SK-N-SH treated with all-trans-retinoic acid at 6 μM for 48 hours (cell line): ENCODE measurements around the gene C3orf85.

ENCODE experiments used
- ATAC-seq: fragments of 200-7000 bp; cut with Tn5 transposase; 3 replicates; pipeline ENCODE4 v1.9.1; 2020; ENCODE audit warnings: mild to moderate bottlenecking, moderate library complexity
- CSDC2 ChIP-seq: fragments of 250-450 bp; sonication (Bioruptor Pico); IDR thresholded peaks from 2 replicates; pipeline ENCODE4 v1.5.0; 2020; ENCODE audit warnings: mild to moderate bottlenecking, moderate library complexity
- ESRRG ChIP-seq: fragments of 250-450 bp; sonication (Bioruptor Pico); IDR thresholded peaks from 2 replicates; pipeline ENCODE4 v1.6.1; 2021; ENCODE audit warnings: mild to moderate bottlenecking
- GLIS3 ChIP-seq: fragments of 250-450 bp; sonication (Bioruptor Pico); IDR thresholded peaks from 2 replicates; pipeline ENCODE4 v1.5.0; 2020; ENCODE audit warnings: mild to moderate bottlenecking, moderate library complexity
- ISL1 ChIP-seq: fragments of 250-450 bp; sonication (Bioruptor Pico); IDR thresholded peaks from 2 replicates; pipeline ENCODE4 v2.1.2; 2022; ENCODE audit warnings: mild to moderate bottlenecking, moderate library complexity
- OSR1 ChIP-seq: fragments of 250-450 bp; sonication (Bioruptor Pico); IDR thresholded peaks from 2 replicates; pipeline ENCODE4 v1.8.0; 2022; ENCODE audit warnings: moderate library complexity, mild to moderate bottlenecking, inconsistent platforms
- PPARA ChIP-seq: fragments of 250-450 bp; sonication (Bioruptor Pico); IDR thresholded peaks from 2 replicates; pipeline ENCODE4 v1.5.0; 2020; ENCODE audit warnings: mild to moderate bottlenecking, borderline replicate concordance
- RARB ChIP-seq: fragments of 250-450 bp; sonication (Bioruptor Pico); IDR thresholded peaks from 2 replicates; pipeline ENCODE4 v1.8.0; 2021; ENCODE audit warnings: mild to moderate bottlenecking, moderate library complexity
- SNAI2 ChIP-seq: fragments of 250-450 bp; sonication (Bioruptor Pico); IDR thresholded peaks from 2 replicates; pipeline ENCODE4 v1.5.0; 2020; ENCODE audit warnings: mild to moderate bottlenecking, moderate library complexity
- TCF4 ChIP-seq: fragments of 250-450 bp; sonication (Bioruptor Pico); IDR thresholded peaks from 2 replicates; pipeline ENCODE4 v1.8.0; 2021; ENCODE audit warnings: mild to moderate bottlenecking, moderate library complexity, borderline replicate concordance
- TOX ChIP-seq: fragments of 250-450 bp; sonication (Bioruptor Pico); IDR thresholded peaks from 2 replicates; pipeline ENCODE4 v1.8.0; 2021; ENCODE audit warnings: mild to moderate bottlenecking, moderate library complexity, borderline replicate concordance
- ZC3H10 ChIP-seq: fragments of 250-450 bp; sonication (Bioruptor Pico); IDR thresholded peaks from 2 replicates; pipeline ENCODE4 v1.5.1; 2021; ENCODE audit warnings: mild to moderate bottlenecking, moderate library complexity
- ZFP3 ChIP-seq: fragments of 250-450 bp; sonication (Bioruptor Pico); IDR thresholded peaks from 2 replicates; pipeline ENCODE4 v1.5.0; 2020; ENCODE audit warnings: mild to moderate bottlenecking, moderate library complexity
- ZFP30 ChIP-seq: fragments of 450-650 bp; formaldehyde crosslinking; IDR thresholded peaks from 2 replicates; pipeline ENCODE4 v1.5.0; 2022; ENCODE audit warnings: mild to moderate bottlenecking, moderate library complexity
- ZNF70 ChIP-seq: fragments of 450-650 bp; formaldehyde crosslinking; IDR thresholded peaks from 2 replicates; pipeline ENCODE4 v1.5.0; 2020; ENCODE audit warnings: mild to moderate bottlenecking, moderate library complexity
- ZNF8 ChIP-seq: fragments of 450-650 bp; formaldehyde crosslinking; IDR thresholded peaks from 2 replicates; pipeline ENCODE4 v1.5.0; 2020; ENCODE audit warnings: mild to moderate bottlenecking, moderate library complexity
- TF ChIP-seq, protein P1 (sequence below): fragments of 250-450 bp; sonication (Bioruptor Pico); IDR thresholded peaks from 2 replicates; pipeline ENCODE4 v1.5.1; 2021; ENCODE audit warnings: mild to moderate bottlenecking, moderate library complexity
- TF ChIP-seq, protein P2 (sequence below): fragments of 250-450 bp; sonication (Bioruptor Pico); IDR thresholded peaks from 2 replicates; pipeline ENCODE4 v1.5.1; 2020; ENCODE audit warnings: low read depth, mild to moderate bottlenecking, moderate library complexity
- TF ChIP-seq, protein P3 (sequence below): fragments of 250-450 bp; sonication (Bioruptor Pico); IDR thresholded peaks from 2 replicates; pipeline ENCODE4 v1.8.0; 2020; ENCODE audit warnings: mild to moderate bottlenecking, moderate library complexity, borderline replicate concordance
- TF ChIP-seq, protein P4 (sequence below): fragments of 250-450 bp; sonication (Bioruptor Pico); IDR thresholded peaks from 2 replicates; pipeline ENCODE4 v1.5.0; 2020; ENCODE audit warnings: mild to moderate bottlenecking, moderate library complexity
- TF ChIP-seq, protein P5 (sequence below): fragments of 250-450 bp; sonication (Bioruptor Pico); IDR thresholded peaks from 2 replicates; pipeline ENCODE4 v1.8.0; 2021; ENCODE audit warnings: low read depth, mild to moderate bottlenecking, moderate library complexity, borderline replicate concordance

The C3orf85 gene

DNA sequence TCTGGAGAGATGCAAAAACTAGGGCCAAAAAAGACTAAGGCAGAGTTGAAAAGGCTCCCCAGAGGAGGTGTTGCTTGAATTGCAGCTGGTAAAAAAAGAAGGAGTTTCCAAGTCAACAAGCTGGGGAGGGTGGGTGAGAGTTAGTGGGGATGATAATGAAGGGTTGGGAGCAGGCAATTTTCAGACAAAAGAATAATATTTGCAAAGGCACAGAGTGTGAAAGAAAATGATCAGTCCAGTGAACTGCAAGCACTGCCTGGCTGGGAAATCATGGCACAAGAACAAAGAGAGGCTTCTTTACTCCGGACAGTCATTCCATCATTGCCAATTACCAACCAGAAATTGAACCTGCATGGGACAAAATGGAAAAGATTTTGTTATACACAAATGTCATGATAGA lies 42.2 kb downstream of the C3orf85 start:
- TF ChIP-seq ESRRG (no peak), ISL1 (CRISPR knock-in tag) (no peak), ZFP30 (CRISPR knock-in tag) (no peak), ZNF70 (CRISPR knock-in tag) (no peak)
- TF ChIP-seq, protein P1, sequence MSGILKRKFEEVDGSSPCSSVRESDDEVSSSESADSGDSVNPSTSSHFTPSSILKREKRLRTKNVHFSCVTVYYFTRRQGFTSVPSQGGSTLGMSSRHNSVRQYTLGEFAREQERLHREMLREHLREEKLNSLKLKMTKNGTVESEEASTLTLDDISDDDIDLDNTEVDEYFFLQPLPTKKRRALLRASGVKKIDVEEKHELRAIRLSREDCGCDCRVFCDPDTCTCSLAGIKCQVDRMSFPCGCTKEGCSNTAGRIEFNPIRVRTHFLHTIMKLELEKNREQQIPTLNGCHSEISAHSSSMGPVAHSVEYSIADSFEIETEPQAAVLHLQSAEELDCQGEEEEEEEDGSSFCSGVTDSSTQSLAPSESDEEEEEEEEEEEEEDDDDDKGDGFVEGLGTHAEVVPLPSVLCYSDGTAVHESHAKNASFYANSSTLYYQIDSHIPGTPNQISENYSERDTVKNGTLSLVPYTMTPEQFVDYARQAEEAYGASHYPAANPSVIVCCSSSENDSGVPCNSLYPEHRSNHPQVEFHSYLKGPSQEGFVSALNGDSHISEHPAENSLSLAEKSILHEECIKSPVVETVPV (CRISPR knock-in tag): no peak
- TF ChIP-seq, protein P2, sequence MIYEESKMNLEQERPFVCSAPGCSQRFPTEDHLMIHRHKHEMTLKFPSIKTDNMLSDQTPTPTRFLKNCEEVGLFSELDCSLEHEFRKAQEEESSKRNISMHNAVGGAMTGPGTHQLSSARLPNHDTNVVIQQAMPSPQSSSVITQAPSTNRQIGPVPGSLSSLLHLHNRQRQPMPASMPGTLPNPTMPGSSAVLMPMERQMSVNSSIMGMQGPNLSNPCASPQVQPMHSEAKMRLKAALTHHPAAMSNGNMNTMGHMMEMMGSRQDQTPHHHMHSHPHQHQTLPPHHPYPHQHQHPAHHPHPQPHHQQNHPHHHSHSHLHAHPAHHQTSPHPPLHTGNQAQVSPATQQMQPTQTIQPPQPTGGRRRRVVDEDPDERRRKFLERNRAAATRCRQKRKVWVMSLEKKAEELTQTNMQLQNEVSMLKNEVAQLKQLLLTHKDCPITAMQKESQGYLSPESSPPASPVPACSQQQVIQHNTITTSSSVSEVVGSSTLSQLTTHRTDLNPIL (CRISPR knock-in tag): no peak
- no peak for ATAC-seq

DNA sequence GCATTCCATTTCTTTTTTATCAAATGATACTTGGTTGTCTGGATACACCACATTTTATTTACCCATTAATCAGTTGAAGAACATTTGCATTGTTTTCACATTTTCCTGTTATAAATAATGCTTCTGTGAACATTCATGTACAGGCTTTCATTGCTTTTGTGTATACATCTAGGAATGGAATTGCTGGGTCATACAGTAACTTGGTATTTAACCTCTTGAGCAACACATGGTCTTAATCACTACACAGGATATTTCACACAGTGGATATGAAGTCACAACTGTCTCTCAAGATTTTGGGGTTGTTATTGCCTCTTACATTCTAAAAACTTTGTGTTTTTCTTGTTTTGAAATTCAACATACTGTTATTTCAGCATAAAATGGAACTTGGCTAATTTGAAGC lies 48.2 kb downstream of the C3orf85 start:
- ATAC-seq: no peak
- TF ChIP-seq PPARA (CRISPR knock-in tag): no peak

DNA sequence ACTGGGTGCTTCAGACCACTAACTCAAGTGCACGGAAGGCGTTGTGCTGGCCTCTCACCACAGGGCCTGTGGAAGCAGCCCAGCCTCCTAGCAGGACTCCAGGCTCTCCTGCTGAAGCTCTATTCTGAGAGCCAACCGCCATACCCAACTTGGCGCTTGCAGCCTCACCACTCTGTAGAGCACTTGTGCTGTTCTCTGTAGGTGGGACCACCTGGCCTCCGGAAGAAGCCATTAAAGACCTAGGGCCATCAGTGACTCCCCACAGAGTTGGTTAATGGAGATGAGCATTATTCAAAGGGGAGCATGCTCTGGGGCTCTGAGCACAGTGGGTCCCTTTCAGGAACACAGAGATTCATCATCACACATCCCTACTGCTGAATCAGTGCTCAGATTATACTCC lies 50.9 kb downstream of the C3orf85 start:
- ATAC-seq: no peak
- TF ChIP-seq ZNF8 (CRISPR knock-in tag): no peak
- no peak for TF ChIP-seq GLIS3 (CRISPR knock-in tag)
- TF ChIP-seq CSDC2 (CRISPR knock-in tag): no peak
- TF ChIP-seq ESRRG: no peak
- no peak for TF ChIP-seq ZFP3 (CRISPR knock-in tag)
- TF ChIP-seq SNAI2: no peak
- TF ChIP-seq, protein P3, sequence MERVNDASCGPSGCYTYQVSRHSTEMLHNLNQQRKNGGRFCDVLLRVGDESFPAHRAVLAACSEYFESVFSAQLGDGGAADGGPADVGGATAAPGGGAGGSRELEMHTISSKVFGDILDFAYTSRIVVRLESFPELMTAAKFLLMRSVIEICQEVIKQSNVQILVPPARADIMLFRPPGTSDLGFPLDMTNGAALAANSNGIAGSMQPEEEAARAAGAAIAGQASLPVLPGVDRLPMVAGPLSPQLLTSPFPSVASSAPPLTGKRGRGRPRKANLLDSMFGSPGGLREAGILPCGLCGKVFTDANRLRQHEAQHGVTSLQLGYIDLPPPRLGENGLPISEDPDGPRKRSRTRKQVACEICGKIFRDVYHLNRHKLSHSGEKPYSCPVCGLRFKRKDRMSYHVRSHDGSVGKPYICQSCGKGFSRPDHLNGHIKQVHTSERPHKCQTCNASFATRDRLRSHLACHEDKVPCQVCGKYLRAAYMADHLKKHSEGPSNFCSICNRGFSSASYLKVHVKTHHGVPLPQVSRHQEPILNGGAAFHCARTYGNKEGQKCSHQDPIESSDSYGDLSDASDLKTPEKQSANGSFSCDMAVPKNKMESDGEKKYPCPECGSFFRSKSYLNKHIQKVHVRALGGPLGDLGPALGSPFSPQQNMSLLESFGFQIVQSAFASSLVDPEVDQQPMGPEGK: no peak
- no peak for TF ChIP-seq RARB (CRISPR knock-in tag)
- TF ChIP-seq, protein P4, sequence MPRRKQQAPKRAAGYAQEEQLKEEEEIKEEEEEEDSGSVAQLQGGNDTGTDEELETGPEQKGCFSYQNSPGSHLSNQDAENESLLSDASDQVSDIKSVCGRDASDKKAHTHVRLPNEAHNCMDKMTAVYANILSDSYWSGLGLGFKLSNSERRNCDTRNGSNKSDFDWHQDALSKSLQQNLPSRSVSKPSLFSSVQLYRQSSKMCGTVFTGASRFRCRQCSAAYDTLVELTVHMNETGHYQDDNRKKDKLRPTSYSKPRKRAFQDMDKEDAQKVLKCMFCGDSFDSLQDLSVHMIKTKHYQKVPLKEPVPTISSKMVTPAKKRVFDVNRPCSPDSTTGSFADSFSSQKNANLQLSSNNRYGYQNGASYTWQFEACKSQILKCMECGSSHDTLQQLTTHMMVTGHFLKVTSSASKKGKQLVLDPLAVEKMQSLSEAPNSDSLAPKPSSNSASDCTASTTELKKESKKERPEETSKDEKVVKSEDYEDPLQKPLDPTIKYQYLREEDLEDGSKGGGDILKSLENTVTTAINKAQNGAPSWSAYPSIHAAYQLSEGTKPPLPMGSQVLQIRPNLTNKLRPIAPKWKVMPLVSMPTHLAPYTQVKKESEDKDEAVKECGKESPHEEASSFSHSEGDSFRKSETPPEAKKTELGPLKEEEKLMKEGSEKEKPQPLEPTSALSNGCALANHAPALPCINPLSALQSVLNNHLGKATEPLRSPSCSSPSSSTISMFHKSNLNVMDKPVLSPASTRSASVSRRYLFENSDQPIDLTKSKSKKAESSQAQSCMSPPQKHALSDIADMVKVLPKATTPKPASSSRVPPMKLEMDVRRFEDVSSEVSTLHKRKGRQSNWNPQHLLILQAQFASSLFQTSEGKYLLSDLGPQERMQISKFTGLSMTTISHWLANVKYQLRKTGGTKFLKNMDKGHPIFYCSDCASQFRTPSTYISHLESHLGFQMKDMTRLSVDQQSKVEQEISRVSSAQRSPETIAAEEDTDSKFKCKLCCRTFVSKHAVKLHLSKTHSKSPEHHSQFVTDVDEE (CRISPR knock-in tag): no peak
- TF ChIP-seq OSR1: no peak
- TF ChIP-seq PPARA (CRISPR knock-in tag): no peak
- TF ChIP-seq ZNF70 (CRISPR knock-in tag): no peak
- TF ChIP-seq ISL1 (CRISPR knock-in tag): no peak
- TF ChIP-seq, protein P2 (CRISPR knock-in tag): no peak
- TF ChIP-seq ZC3H10 (CRISPR knock-in tag): no peak
- TF ChIP-seq, protein P5, sequence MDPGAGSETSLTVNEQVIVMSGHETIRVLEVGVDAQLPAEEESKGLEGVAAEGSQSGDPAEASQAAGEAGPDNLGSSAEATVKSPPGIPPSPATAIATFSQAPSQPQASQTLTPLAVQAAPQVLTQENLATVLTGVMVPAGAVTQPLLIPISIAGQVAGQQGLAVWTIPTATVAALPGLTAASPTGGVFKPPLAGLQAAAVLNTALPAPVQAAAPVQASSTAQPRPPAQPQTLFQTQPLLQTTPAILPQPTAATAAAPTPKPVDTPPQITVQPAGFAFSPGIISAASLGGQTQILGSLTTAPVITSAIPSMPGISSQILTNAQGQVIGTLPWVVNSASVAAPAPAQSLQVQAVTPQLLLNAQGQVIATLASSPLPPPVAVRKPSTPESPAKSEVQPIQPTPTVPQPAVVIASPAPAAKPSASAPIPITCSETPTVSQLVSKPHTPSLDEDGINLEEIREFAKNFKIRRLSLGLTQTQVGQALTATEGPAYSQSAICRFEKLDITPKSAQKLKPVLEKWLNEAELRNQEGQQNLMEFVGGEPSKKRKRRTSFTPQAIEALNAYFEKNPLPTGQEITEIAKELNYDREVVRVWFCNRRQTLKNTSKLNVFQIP (CRISPR knock-in tag): no peak
- TF ChIP-seq, protein P1 (CRISPR knock-in tag): no peak
- no peak for TF ChIP-seq TCF4 (CRISPR knock-in tag)
- no peak for TF ChIP-seq TOX
